Measurements from ENCODE around the gene SSR1.

- TF ChIP-seq, protein P1, sequence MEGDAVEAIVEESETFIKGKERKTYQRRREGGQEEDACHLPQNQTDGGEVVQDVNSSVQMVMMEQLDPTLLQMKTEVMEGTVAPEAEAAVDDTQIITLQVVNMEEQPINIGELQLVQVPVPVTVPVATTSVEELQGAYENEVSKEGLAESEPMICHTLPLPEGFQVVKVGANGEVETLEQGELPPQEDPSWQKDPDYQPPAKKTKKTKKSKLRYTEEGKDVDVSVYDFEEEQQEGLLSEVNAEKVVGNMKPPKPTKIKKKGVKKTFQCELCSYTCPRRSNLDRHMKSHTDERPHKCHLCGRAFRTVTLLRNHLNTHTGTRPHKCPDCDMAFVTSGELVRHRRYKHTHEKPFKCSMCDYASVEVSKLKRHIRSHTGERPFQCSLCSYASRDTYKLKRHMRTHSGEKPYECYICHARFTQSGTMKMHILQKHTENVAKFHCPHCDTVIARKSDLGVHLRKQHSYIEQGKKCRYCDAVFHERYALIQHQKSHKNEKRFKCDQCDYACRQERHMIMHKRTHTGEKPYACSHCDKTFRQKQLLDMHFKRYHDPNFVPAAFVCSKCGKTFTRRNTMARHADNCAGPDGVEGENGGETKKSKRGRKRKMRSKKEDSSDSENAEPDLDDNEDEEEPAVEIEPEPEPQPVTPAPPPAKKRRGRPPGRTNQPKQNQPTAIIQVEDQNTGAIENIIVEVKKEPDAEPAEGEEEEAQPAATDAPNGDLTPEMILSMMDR (conservative IDR thresholded peaks at IDR 0.05; ENCODE audit: low read length), result no peak
- no peak for TF ChIP-seq EZH2phosphoT487 (IDR thresholded peaks at IDR 0.05; ENCODE audit: borderline replicate concordance)
Measured at GRCh38 chr6:7249391-7249790, 63.6 kb downstream of the SSR1 start.

Data from Loucy (cell line).